ENCODE results near the gene ENO4.

The ENO4 gene

GRCh38 chr10:116849248-116850057 lies at the start of gene ENO4:
Gene ENO4 (plus strand): TSS chr10:116849499. CDS start chr10:116849567, 68 bp downstream.
- DNase-seq = peak; percentile 13

- DNase-seq = no peak
Observed at GRCh38 chr10:116800286-116800929, 48.9 kb upstream of the ENO4 start.

- no peak for DNase-seq
Observed at GRCh38 chr10:116801658-116802057, 47.6 kb upstream of the ENO4 start.

- DNase-seq = no peak
Observed at GRCh38 chr10:116802474-116802873, 46.8 kb upstream of the ENO4 start.

- no peak for DNase-seq
Observed at GRCh38 chr10:116802876-116803275, 46.4 kb upstream of the ENO4 start.

GRCh38 chr10:116803451-116804249 lies 45.6 kb upstream of the ENO4 start:
- no peak for DNase-seq

- no peak for DNase-seq
Observed at GRCh38 chr10:116808706-116809105, 40.6 kb upstream of the ENO4 start.

GRCh38 chr10:116809483-116810119 lies 39.7 kb upstream of the ENO4 start:
- no peak for DNase-seq

- no peak for DNase-seq
Observed at GRCh38 chr10:116810120-116810500, 39.2 kb upstream of the ENO4 start.

- no peak for DNase-seq
Observed at GRCh38 chr10:116810895-116811294, 38.4 kb upstream of the ENO4 start.

GRCh38 chr10:116811691-116812090 lies 37.6 kb upstream of the ENO4 start:
- DNase-seq = no peak

- no peak for DNase-seq
Observed at GRCh38 chr10:116815641-116816415, 33.5 kb upstream of the ENO4 start.

GRCh38 chr10:116817178-116817577 lies 32.1 kb upstream of the ENO4 start:
- DNase-seq = no peak

GRCh38 chr10:116817780-116818343 lies 31.4 kb upstream of the ENO4 start:
- no peak for DNase-seq

- DNase-seq = no peak
Observed at GRCh38 chr10:116819999-116820677, 29.2 kb upstream of the ENO4 start.

GRCh38 chr10:116825901-116826300 lies 23.4 kb upstream of the ENO4 start:
- DNase-seq = no peak

- no peak for DNase-seq
Observed at GRCh38 chr10:116826803-116827202, 22.5 kb upstream of the ENO4 start.

GRCh38 chr10:116827214-116827671 lies 22.1 kb upstream of the ENO4 start:
- no peak for DNase-seq

GRCh38 chr10:116828116-116828515 lies 21.2 kb upstream of the ENO4 start:
- DNase-seq = no peak

GRCh38 chr10:116829711-116830110 lies 19.6 kb upstream of the ENO4 start:
- DNase-seq = no peak

GRCh38 chr10:116831086-116831485 lies 18.2 kb upstream of the ENO4 start:
- DNase-seq = no peak
